Panc1 (cell line): Measurements from ENCODE around the gene TMEM95.

Source experiments
- CTCF ChIP-seq: fragments of 450-650 bp; IDR thresholded peaks from 2 replicates; pipeline ENCODE4 v1.5.1; 2017; ENCODE audit warnings: mild to moderate bottlenecking
- POLR2AphosphoS5 ChIP-seq: IDR thresholded peaks from 2 replicates; pipeline ENCODE4 v1.6.1; 2012; ENCODE audit warnings: mild to moderate bottlenecking, low read depth, low read length, moderate library complexity
- REST ChIP-seq, 2 experiments: IDR thresholded peaks; 2 replicates each; pipeline ENCODE4 v1.6.1; 2011 to 2012; ENCODE audit warnings: low read depth in 2 of 2, control low read depth in 1 of 2, low read length in 1 of 2, mild to moderate bottlenecking in 1 of 2, moderate library complexity in 1 of 2; ENCODE audit not compliant: insufficient read depth in 1 of 2
- SIN3A ChIP-seq: IDR thresholded peaks from 2 replicates; pipeline ENCODE4 v1.6.1; 2012; ENCODE audit warnings: low read depth, mild to moderate bottlenecking, low read length, moderate library complexity, borderline replicate concordance; ENCODE audit not compliant: insufficient read depth

- no peak for TF ChIP-seq CTCF
- no peak for TF ChIP-seq REST (IDR thresholded peaks at IDR 0.05; ENCODE audit: insufficient read depth in 1 of 2, low read depth in 2 of 2, low read length in 1 of 2)
- TF ChIP-seq POLR2AphosphoS5: no peak
- TF ChIP-seq SIN3A: no peak
Measured at GRCh38 chr17:7403043-7403726, 48.2 kb downstream of the TMEM95 start.
